Thoracic aorta (tissue), 2 donors: ENCODE data around the gene KLHDC4. TPM values are rescaled to one million over a fixed set of nuclear protein-coding genes. Genes with fewer than 3 reads are reported as not detected.

Experiments used
- ATAC-seq: fragments of 150-250 bp; one replicate; pipeline ENCODE4 v1.8.0; 2017; ENCODE audit warnings: low read depth; ENCODE audit not compliant: insufficient number of reproducible peaks, low FRiP score
- DNase-seq: peaks from one replicate; pipeline ENCODE4 v3.0.0-alpha.2; 2020; ENCODE audit warnings: low spot score
- H3K27ac ChIP-seq, 2 donors: fragments of 200-600 bp; sonication (generic); 1 replicate in 1 of 2; 2 replicates in 1 of 2; pipeline ENCODE4 v1.5.1; 2016; ENCODE audit warnings: mild to moderate bottlenecking in 2 of 2, moderate library complexity in 2 of 2
- H3K27me3 ChIP-seq: fragments of 200-600 bp; sonication (generic); replicated peaks from 2 replicates; pipeline ENCODE4 v1.6.0; 2016; ENCODE audit warnings: mild to moderate bottlenecking; ENCODE audit not compliant: insufficient read depth
- H3K36me3 ChIP-seq: fragments of 200-600 bp; sonication (generic); one replicate; pipeline ENCODE4 v1.5.1; 2016
- H3K4me1 ChIP-seq, 2 donors: fragments of 200-600 bp; sonication (generic); 1 replicate in 1 of 2; 2 replicates in 1 of 2; pipeline versions ENCODE4 v1.5.1 to v1.6.0; 2016; ENCODE audit warnings: low read depth in 2 of 2, mild to moderate bottlenecking in 1 of 2; ENCODE audit not compliant: control insufficient read depth in 1 of 2
- H3K4me3 ChIP-seq: fragments of 200-600 bp; sonication (generic); 2 replicates; pipeline ENCODE4 v1.5.1; 2016; ENCODE audit warnings: mild to moderate bottlenecking
- H3K9me3 ChIP-seq: fragments of 200-600 bp; sonication (generic); 2 replicates; pipeline ENCODE4 v1.5.1; 2016
- total RNA-seq, 2 donors: library from RNA; depleted of rRNA; stranded (reverse); fragments of >200 nt; gene quantifications; one replicate each; pipeline versions ENCODE4 v1.1.0 to v1.2.3, GENCODE V29; 2016
- TF ChIP-seq, protein P1 (sequence below): fragments of 200-600 bp; sonication (generic); IDR thresholded peaks from one replicate; pipeline ENCODE4 v1.5.1; 2019; ENCODE audit warnings: antibody characterized with exemption

KLHDC4 gene
- total RNA-seq, 2 donors from 2014 or later: 33.4 to 61.4 TPM

- TF ChIP-seq, protein P1, sequence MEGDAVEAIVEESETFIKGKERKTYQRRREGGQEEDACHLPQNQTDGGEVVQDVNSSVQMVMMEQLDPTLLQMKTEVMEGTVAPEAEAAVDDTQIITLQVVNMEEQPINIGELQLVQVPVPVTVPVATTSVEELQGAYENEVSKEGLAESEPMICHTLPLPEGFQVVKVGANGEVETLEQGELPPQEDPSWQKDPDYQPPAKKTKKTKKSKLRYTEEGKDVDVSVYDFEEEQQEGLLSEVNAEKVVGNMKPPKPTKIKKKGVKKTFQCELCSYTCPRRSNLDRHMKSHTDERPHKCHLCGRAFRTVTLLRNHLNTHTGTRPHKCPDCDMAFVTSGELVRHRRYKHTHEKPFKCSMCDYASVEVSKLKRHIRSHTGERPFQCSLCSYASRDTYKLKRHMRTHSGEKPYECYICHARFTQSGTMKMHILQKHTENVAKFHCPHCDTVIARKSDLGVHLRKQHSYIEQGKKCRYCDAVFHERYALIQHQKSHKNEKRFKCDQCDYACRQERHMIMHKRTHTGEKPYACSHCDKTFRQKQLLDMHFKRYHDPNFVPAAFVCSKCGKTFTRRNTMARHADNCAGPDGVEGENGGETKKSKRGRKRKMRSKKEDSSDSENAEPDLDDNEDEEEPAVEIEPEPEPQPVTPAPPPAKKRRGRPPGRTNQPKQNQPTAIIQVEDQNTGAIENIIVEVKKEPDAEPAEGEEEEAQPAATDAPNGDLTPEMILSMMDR: no peak
- DNase-seq (no peak), ATAC-seq (no peak)
- Histone ChIP-seq H3K4me3 (no peak overlapping the region), H3K27ac (no peak overlapping the region), H3K36me3 (no peaks in the 10 kb centered on the region), H3K9me3 (no peaks in the 10 kb centered on the region), H3K27me3 (no peaks in the 10 kb centered on the region), H3K4me1 (no peaks in the 10 kb centered on the region)
Observed at GRCh38 chr16:87667443-87667842, 98.3 kb downstream of the KLHDC4 start.

DNA sequence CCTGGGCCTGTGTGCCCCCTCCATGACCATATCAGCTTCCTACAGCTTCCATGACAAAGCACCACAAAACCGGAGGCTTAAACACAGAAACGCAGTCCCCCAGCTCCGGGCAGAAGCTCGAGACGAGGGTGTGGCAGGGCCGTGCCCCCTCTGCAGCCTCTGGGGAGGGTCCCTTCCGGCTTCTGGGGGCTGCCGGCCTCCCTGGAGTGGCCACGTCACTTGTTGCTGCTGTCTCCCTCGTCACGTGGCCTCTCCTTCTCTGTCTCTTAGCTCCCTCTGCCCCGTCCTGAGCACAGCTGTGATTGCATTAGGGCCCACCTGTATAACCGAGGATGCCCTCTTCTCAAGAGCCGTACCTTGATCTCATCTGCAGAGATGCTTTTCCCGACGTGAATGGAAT is 98.9 kb downstream of the KLHDC4 start:
- no peaks in the 10 kb centered on the region for H3K9me3 ChIP-seq
- ATAC-seq (no peak), DNase-seq (no peak)
- no peaks in the 10 kb centered on the region for H3K27me3 ChIP-seq
- TF ChIP-seq, protein P1: no peak
- no peaks in the 10 kb centered on the region for H3K36me3 ChIP-seq
- no peak overlapping the region for H3K27ac ChIP-seq
- no peak overlapping the region for H3K4me3 ChIP-seq
- H3K4me1 ChIP-seq: no peaks in the 10 kb centered on the region

DNA sequence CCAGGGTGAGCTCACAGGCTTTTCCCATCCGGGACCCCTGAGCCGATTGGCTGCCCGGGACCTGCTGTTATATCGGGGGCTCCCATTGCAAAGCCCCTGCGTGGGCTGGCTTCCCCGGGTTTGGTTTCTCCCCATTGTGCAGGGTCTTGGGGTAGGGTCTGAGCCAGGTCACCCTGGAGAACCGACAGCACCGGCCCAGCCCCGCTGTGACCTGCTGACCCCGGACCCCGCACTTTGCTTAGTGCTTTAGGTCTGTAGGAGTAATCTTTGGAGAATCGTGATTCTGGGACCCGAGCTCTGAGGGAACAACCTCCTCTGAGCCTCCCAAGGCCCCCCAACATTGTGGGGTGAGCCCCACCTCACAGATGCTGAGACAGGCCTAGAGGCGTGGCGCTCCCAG is 100.6 kb downstream of the KLHDC4 start:
- Histone ChIP-seq H3K9me3 (no peaks in the 10 kb centered on the region), H3K4me3 (no peak overlapping the region), H3K27ac (no peak overlapping the region), H3K4me1 (no peaks in the 10 kb centered on the region), H3K36me3 (no peaks in the 10 kb centered on the region), H3K27me3 (no peaks in the 10 kb centered on the region)
- no peak for ATAC-seq
- TF ChIP-seq, protein P1: no peak
- DNase-seq: no peak

DNA sequence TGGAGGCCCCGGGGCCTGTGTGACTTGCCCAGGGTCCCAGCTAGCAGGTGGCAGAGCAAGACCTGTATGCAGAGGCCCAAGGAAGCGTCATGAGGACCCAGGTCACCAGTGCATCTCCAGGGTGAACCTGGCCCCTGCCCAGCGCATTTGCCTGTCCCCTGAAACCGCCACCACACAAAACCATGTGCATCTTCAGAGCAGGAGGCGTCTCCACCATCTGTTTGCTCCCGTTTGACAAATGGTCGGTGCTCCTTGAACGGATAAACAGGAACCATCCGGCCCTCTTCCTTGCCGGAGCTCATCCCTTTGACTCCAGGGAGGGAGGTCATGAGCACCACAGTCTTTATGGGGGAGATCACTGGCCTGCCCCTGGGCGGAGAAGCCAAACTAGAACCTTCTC is 101.0 kb downstream of the KLHDC4 start:
- H3K4me3 ChIP-seq: no peak overlapping the region
- H3K4me1 ChIP-seq: no peaks in the 10 kb centered on the region
- no peaks in the 10 kb centered on the region for H3K36me3 ChIP-seq
- no peak overlapping the region for H3K27ac ChIP-seq
- ATAC-seq (no peak), DNase-seq (no peak)
- H3K9me3 ChIP-seq: no peaks in the 10 kb centered on the region
- TF ChIP-seq, protein P1: no peak
- no peaks in the 10 kb centered on the region for H3K27me3 ChIP-seq

GRCh38 chr16:87662254-87663204 is 103.3 kb downstream of the KLHDC4 start:
- Histone ChIP-seq H3K9me3 (no peaks in the 10 kb centered on the region), H3K4me3 (no peak overlapping the region), H3K36me3 (no peaks in the 10 kb centered on the region), H3K27ac (no peak overlapping the region), H3K4me1 (no peaks in the 10 kb centered on the region), H3K27me3 (no peaks in the 10 kb centered on the region)
- DNase-seq (no peak), ATAC-seq (no peak)
- TF ChIP-seq, protein P1: no peak
